ENCODE data around the gene TLE4. TPM values are rescaled to one million over a fixed set of nuclear protein-coding genes. Genes with fewer than 3 reads are reported as not detected.

TLE4 gene
- total RNA-seq, 4 donors from 2014 or later = 30.1 to 52.5 (median 38.1) TPM

DNA sequence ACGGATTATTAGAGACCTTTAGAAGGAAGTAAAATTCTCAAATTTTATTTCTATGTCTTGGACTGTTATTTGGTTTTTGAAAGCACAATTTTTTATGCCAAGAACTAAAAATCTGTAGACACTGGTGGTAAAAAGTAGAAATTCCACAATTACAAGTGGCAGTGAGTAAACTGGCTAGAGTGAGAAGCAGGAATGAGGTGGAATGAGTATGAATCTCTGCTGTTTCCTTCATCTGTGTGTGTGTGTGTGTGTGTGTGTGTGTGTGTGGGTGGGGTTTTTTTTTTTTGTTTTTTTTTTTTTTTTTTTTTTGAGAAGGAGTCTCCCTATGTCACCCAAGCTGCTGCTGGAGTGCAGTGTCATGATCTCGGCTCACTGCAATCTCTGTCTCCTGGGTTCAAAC lies 94.2 kb downstream of the TLE4 start:
- DNase-seq = no peak
- TF ChIP-seq CTCF (IDR thresholded peaks at IDR 0.05) = no peak
- TF ChIP-seq POLR2A (IDR thresholded peaks at IDR 0.05) = no peak
- Histone ChIP-seq H3K4me3 (no peak overlapping the region), H3K9me3 (no peaks in the 10 kb centered on the region), H3K27ac (no peak overlapping the region), H3K4me1 (peaks cover 3 to 79% (median 8%) of the 10 kb centered on the region in 3 donors), H3K27me3 (no peaks in the 10 kb centered on the region), H3K36me3 (no peaks in the 10 kb centered on the region)
- intact Hi-C loops (cut with DNase I) = no loop called here
- 78 to 84% methylated on average over 2 of the region's 2 CpGs for WGBS, 2 donors

DNA sequence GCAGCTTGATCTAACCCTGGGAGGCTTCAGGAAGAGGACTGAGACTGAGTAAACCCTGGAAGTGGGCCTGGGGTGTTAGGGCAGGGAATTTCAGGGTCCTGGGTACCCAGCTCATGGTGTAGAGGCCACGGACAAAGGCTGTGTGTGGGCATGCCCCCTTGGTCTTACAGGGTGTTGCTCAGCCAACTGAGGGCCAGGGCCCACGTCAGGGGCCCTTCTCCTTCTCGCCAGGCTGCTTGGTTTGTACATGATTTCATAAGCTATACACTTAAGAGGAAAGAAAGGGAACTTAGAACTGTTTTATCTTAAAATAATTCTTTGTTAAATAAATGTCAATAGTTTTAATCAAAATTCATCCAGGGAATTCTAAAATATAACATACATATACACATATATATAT lies 95.4 kb downstream of the TLE4 start:
- TF ChIP-seq POLR2A (IDR thresholded peaks at IDR 0.05) (no peak), CTCF (IDR thresholded peaks at IDR 0.05) (no peak)
- Histone ChIP-seq H3K4me1 (peaks cover 3 to 84% (median 12%) of the 10 kb centered on the region in 3 donors), H3K27me3 (no peaks in the 10 kb centered on the region), H3K9me3 (no peaks in the 10 kb centered on the region), H3K4me3 (no peak overlapping the region), H3K36me3 (no peaks in the 10 kb centered on the region), H3K27ac (no peak overlapping the region)
- no peak for DNase-seq
- 82 to 92% methylated on average over 3 of the region's 3 CpGs for WGBS, 2 donors
- intact Hi-C loops (cut with DNase I) = no loop called here

DNA sequence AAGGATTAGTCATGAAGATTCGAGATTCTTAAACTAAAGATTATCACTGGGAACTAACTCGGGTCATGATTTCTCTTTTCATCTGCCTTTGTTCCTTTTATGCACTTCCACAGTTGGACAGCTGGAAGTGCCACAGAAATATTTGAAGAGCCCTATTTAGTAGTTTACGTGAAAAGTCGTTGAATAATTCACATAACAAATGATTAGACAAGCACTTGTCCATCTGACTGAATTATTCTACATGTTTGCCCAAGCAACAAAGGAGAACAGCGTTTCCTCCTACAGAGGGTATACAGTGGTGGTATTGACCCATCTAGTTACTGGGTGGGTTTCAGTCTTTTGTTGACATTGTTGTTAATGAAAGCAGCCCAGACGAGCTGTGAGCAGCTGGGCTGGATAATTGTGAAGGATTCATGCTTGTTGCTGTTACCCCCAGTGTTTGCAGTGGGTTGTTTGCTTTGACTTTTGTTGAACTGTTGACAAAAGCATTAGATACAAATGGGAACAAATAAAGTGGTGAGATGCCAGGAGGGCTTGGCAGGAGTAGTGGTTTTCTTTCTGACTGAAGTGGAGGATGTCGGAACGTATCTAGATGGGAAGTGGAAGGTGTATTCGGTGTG lies 96.2 kb downstream of the TLE4 start:
- Histone ChIP-seq H3K9me3 (no peaks in the 10 kb centered on the region), H3K36me3 (no peaks in the 10 kb centered on the region), H3K4me3 (no peak overlapping the region), H3K27me3 (no peaks in the 10 kb centered on the region), H3K4me1 (peaks cover 3 to 79% (median 11%) of the 10 kb centered on the region in 3 donors), H3K27ac (no peak overlapping the region)
- 51 to 65% methylated on average over 9 of the region's 9 CpGs for WGBS, 2 donors
- no peak for TF ChIP-seq POLR2A (IDR thresholded peaks at IDR 0.05)
- no peak for TF ChIP-seq CTCF (IDR thresholded peaks at IDR 0.05)
- no peak for DNase-seq
- intact Hi-C loops (cut with DNase I) = no loop called here

- no peak for DNase-seq
- Histone ChIP-seq H3K9me3 (no peaks in the 10 kb centered on the region), H3K27ac (no peak overlapping the region), H3K4me3 (no peak overlapping the region), H3K36me3 (no peaks in the 10 kb centered on the region), H3K4me1 (peaks cover 0 to 70% (median 5%) of the 10 kb centered on the region in 3 donors), H3K27me3 (no peaks in the 10 kb centered on the region)
- TF ChIP-seq CTCF (IDR thresholded peaks at IDR 0.05) (no peak), POLR2A (IDR thresholded peaks at IDR 0.05) (no peak)
- intact Hi-C loops (cut with DNase I) = no loop called here
- WGBS, 2 donors = 74 to 89% methylated on average over 4 of the region's 4 CpGs
Measured at GRCh38 chr9:79668956-79669355, 97.2 kb downstream of the TLE4 start.

DNA sequence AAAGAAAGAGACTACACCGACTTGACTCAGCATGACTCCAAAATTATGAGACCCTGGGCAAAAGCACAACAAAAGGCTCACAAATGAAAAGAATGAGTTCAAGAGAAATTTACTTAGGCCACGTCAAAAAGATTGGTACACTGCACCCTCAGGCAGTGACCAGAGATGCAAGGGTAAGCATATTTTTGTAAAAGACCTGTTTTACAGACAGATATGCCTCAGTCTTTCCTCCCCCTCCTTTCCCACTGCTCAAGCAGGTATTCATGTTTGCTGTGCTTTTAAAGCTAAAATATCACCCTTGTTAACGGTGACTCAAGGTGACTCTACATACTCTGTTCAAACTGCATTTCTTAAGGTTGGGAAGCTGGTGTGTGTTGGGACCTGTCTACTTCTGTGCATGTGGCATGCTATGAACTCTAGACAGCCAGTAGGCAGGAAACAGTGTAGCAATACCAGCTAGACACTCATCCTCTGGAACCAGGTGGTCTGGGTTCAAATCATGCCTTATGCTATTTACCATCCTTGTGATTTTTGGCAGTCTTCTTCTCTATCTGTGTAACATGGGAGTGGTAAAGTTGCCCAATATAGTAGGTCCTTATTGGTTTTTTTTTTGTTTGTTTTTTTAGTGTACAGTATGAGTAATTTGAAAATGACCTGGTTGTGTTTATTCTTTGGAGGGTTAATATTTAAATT lies 98.7 kb downstream of the TLE4 start:
- Histone ChIP-seq H3K9me3 (no peaks in the 10 kb centered on the region), H3K4me3 (no peak overlapping the region), H3K36me3 (no peaks in the 10 kb centered on the region), H3K27ac (peak overlapping the region in 3 of 4 donors; percentile 38 to 50 (median 45)), H3K4me1 (peaks cover 0 to 58% (median 5%) of the 10 kb centered on the region in 3 donors), H3K27me3 (no peaks in the 10 kb centered on the region)
- 37 to 53% methylated on average over 3 of the region's 3 CpGs for WGBS, 2 donors
- no peak for DNase-seq
- intact Hi-C loops (cut with DNase I) = no loop called here
- TF ChIP-seq POLR2A (IDR thresholded peaks at IDR 0.05) = no peak

All from esophagus squamous epithelium (tissue), 5 donors.